DND-41 (cell line): ENCODE results near the gene TTLL10.

Source experiments
- ATAC-seq: fragments of 200-7000 bp; cut with Tn5 transposase; 3 replicates; pipeline ENCODE4 v1.9.1; 2021; ENCODE audit warnings: low read depth; ENCODE audit not compliant: insufficient read depth
- DNase-seq: peaks from one replicate; pipeline ENCODE4 v3.0.0-alpha.2; 2020
- H2AFZ ChIP-seq: 2 replicates; pipeline ENCODE4 v1.6.0; 2012; ENCODE audit warnings: low read depth, low read length
- H3K27ac ChIP-seq: 2 replicates; pipeline ENCODE4 v1.5.1; 2012; ENCODE audit warnings: low read length, inconsistent platforms
- H3K27me3 ChIP-seq: fragments of 200-600 bp; sonication (generic); 2 replicates; pipeline ENCODE4 v1.6.0; 2012; ENCODE audit warnings: low read length, mild to moderate bottlenecking, inconsistent platforms; ENCODE audit not compliant: insufficient read depth, poor library complexity
- H3K36me3 ChIP-seq: 2 replicates; pipeline ENCODE4 v1.5.1; 2012; ENCODE audit warnings: low read length, inconsistent platforms; ENCODE audit not compliant: insufficient read depth
- H3K4me1 ChIP-seq: 2 replicates; pipeline ENCODE4 v1.5.1; 2012; ENCODE audit warnings: mild to moderate bottlenecking, low read length; ENCODE audit not compliant: insufficient read depth
- H3K4me2 ChIP-seq: 2 replicates; pipeline ENCODE4 v1.6.0; 2012; ENCODE audit warnings: mild to moderate bottlenecking, moderate library complexity, low read length, inconsistent platforms; ENCODE audit not compliant: insufficient read depth
- H3K4me3 ChIP-seq, 2 experiments: fragments of 200-600 bp in 1 of 2; shearing (Covaris generic) in 1 of 2; 2 replicates each; pipeline ENCODE4 v1.5.1; 2012 to 2016; ENCODE audit warnings: inconsistent platforms in 2 of 2, low read length in 2 of 2, mild to moderate bottlenecking in 2 of 2, low read depth in 1 of 2, moderate library complexity in 1 of 2
- H3K79me2 ChIP-seq: 2 replicates; pipeline ENCODE4 v1.6.0; 2012; ENCODE audit warnings: low read length, inconsistent platforms; ENCODE audit not compliant: insufficient read depth
- H3K9ac ChIP-seq: 2 replicates; pipeline ENCODE4 v1.6.0; 2012; ENCODE audit warnings: low read depth, mild to moderate bottlenecking, inconsistent platforms, low read length, moderate library complexity
- H3K9me3 ChIP-seq: 2 replicates; pipeline ENCODE4 v1.5.1; 2012; ENCODE audit warnings: low read length, moderate library complexity, mild to moderate bottlenecking, inconsistent platforms; ENCODE audit not compliant: insufficient read depth, severe bottlenecking
- H4K20me1 ChIP-seq: 2 replicates; pipeline ENCODE4 v1.6.0; 2012; ENCODE audit warnings: low read length; ENCODE audit not compliant: insufficient read depth
- EZH2 ChIP-seq: IDR thresholded peaks from 3 replicates; pipeline ENCODE4 v1.6.1; 2012; ENCODE audit warnings: borderline replicate concordance, low read depth, mild to moderate bottlenecking, moderate library complexity, low read length, inconsistent platforms; ENCODE audit not compliant: severe bottlenecking
- TF ChIP-seq, protein P1 (sequence below): IDR thresholded peaks from 2 replicates; pipeline ENCODE4 v1.5.1; 2012; ENCODE audit warnings: borderline replicate concordance, low read length, moderate library complexity, mild to moderate bottlenecking; ENCODE audit not compliant: poor library complexity, severe bottlenecking; ENCODE audit errors: extremely low read depth

Gene TTLL10

DNA sequence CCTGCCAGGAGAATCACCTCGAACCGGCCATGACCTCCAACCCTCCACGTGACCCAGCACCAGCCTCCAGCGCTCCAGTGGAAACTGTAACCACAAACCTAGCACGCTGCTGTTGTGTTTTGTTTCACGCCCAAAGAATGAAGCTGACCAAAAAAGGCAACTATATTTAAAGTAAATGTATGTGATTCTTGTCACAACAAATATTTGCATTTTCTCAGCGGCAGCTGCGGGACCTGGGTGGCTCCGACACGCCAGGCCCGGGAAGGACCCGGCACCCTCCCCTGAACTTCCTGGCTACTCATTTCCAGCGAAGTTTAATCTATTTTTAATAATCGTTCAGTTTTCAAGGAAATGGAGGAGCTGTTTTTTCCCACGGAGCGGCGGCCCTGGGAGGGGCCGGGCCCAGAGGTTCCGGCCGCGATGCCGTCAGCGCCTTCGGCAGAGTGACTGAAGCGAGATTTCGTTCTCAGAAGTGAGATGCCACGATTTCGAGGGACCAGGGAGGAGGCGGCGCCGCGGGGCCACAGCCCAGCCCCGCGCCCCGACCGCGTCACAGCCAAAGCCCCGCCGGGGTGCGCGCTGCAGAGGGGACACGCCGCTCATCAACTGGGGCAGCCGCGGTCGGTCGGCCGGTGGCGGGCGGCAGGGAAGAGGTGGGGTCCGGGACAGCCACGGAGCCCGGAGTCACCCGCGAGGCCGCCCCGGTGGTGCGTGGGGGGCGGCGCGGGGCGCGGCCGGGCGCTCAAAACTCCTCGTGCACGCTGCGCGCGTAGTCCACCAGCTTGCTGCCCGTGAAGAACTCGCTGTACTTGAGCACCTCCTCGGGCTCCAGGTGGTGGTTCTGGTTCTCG, 43.3 kb downstream of the TTLL10 start:
- Histone ChIP-seq H3K27me3 (no peaks in the 10 kb centered on the region), H3K9me3 (no peaks in the 10 kb centered on the region), H3K27ac (no peak overlapping the region), H3K4me2 (no peak overlapping the region), H4K20me1 (peaks cover 48% of the 10 kb centered on the region), H3K9ac (no peak overlapping the region), H2AFZ (no peak overlapping the region), H3K4me1 (peaks cover 3% of the 10 kb centered on the region; the same call in 1 of the 2 replicates), H3K4me3 (no peak overlapping the region), H3K36me3 (peaks cover 60% of the 10 kb centered on the region), H3K79me2 (no peaks in the 10 kb centered on the region)
- ATAC-seq, result no peak
- TF ChIP-seq, protein P1, sequence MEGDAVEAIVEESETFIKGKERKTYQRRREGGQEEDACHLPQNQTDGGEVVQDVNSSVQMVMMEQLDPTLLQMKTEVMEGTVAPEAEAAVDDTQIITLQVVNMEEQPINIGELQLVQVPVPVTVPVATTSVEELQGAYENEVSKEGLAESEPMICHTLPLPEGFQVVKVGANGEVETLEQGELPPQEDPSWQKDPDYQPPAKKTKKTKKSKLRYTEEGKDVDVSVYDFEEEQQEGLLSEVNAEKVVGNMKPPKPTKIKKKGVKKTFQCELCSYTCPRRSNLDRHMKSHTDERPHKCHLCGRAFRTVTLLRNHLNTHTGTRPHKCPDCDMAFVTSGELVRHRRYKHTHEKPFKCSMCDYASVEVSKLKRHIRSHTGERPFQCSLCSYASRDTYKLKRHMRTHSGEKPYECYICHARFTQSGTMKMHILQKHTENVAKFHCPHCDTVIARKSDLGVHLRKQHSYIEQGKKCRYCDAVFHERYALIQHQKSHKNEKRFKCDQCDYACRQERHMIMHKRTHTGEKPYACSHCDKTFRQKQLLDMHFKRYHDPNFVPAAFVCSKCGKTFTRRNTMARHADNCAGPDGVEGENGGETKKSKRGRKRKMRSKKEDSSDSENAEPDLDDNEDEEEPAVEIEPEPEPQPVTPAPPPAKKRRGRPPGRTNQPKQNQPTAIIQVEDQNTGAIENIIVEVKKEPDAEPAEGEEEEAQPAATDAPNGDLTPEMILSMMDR, result no peak
- no peak for TF ChIP-seq EZH2
- DNase-seq, result no peak

DNA sequence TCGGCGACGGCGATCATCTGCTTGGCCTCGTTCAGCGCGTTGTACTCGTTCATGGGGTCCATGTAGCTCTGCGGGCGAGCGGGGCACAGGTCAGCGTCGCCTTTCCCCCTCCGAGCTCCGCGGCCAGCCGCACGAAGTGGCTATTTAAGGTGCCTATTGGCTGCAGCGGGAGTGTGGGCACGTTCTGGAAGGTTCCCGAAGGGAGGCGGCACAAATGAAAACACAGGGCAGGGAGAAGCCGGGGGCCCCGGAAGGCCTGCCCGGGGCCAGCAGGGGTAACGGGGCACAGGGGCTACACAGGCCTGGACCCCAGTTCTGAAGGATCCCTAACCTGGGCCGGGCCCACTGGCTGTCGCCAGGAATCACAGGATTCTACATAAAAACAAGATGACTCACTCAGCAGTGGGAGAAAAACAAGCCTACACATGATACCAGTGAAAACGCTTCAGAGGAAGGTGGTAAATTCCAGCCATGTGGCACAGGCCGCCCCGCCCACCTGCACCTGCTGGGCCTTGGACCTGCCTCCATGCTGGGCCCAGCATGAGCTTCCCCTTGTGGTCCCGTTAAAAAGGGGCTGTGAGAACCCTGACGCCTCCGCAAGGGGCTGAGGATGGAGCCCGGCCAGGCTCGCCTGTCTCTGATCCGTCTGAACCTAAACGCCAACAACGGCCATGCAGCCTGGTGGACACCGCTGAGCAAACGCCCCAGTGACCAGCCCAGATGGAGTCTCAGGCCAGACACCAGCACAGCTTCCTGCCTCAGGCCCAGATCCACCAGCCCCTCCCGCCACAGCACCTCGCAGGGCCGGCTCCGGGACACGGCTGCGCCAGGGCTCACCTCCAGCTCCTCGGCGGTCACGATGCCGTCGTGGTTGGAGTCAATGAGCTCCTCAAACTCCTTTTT, 44.2 kb downstream of the TTLL10 start:
- peaks cover 53% of the 10 kb centered on the region for H4K20me1 ChIP-seq
- TF ChIP-seq, protein P1, result no peak
- no peak for TF ChIP-seq EZH2
- peaks cover 69% of the 10 kb centered on the region for H3K36me3 ChIP-seq
- ATAC-seq (no peak), DNase-seq (no peak)
- H3K4me3 ChIP-seq, result no peak overlapping the region
- H3K27me3 ChIP-seq, result no peaks in the 10 kb centered on the region
- H3K9me3 ChIP-seq, result no peaks in the 10 kb centered on the region
- H2AFZ ChIP-seq, result no peak overlapping the region
- H3K4me2 ChIP-seq, result no peak overlapping the region
- peaks cover 3% of the 10 kb centered on the region; the same call in 1 of the 2 replicates for H3K79me2 ChIP-seq
- no peak overlapping the region for H3K27ac ChIP-seq
- peaks cover 3% of the 10 kb centered on the region; the same call in 1 of the 2 replicates for H3K4me1 ChIP-seq
- no peak overlapping the region for H3K9ac ChIP-seq

DNA sequence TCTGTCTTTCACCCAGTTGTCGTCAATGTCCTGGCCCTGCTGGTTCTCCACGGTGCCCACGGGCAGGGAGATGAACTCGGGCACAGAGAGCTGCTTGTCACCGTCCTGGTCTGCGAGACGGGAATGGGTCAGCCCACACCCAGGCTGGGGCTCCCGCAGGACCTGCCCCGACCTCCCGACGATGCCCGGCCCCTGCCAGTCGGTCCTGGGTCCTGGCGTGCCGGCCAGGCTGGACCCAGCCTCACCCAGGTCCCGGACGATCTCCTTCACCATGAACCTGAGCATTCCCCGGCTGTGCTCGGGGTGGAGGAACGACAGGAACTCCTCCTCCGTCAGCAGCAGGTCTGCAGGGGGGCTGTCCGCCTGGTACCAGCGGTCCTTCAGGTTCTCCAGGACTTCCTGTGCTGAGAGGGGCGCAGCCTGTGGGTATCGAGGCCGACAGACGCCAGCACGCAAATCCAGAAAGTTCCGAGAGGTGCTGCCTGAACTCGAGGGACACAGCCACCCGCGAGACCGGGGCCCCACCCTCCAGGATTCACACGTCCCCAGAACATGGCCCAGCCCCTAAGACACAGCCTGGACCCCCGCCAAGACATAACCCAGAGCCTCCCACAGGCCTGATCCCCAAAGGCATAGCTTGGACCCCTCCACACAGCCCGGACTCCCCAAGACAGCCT, 45.0 kb downstream of the TTLL10 start:
- ATAC-seq (no peak), DNase-seq (no peak)
- Histone ChIP-seq H3K4me3 (no peak overlapping the region), H3K9me3 (no peaks in the 10 kb centered on the region), H4K20me1 (peaks cover 56% of the 10 kb centered on the region), H3K27me3 (no peaks in the 10 kb centered on the region), H3K36me3 (peaks cover 75% of the 10 kb centered on the region), H3K27ac (no peak overlapping the region), H3K9ac (no peak overlapping the region), H3K4me2 (no peak overlapping the region), H3K4me1 (no peaks in the 10 kb centered on the region), H2AFZ (no peak overlapping the region), H3K79me2 (peaks cover 6% of the 10 kb centered on the region; the same call in 1 of the 2 replicates)
- no peak for TF ChIP-seq EZH2
- TF ChIP-seq, protein P1, result no peak
